Fibroblast of lung (primary cell): ENCODE results near the gene AKIP1. TPM values are rescaled to one million over a fixed set of nuclear protein-coding genes. Genes with fewer than 3 reads are reported as not detected.
"Not testable (repeated sequence)": the region's sequence is repeated elsewhere in the genome, so short reads cannot be mapped to it uniquely, and the experiment has no call there.

Experiments used
- DNase-seq, 2 donors: peaks; one replicate each; pipeline versions ENCODE4 v3.0.0 to v3.0.0-alpha.2; 2010; ENCODE audit warnings: low read depth in 2 of 2
- H2AFZ ChIP-seq: 2 replicates; pipeline ENCODE4 v1.5.1; 2012; ENCODE audit warnings: low read length, control low read depth, inconsistent platforms
- H3K27ac ChIP-seq: 2 replicates; pipeline ENCODE4 v1.5.1; 2011; ENCODE audit warnings: low read length, control low read depth; ENCODE audit not compliant: insufficient read depth
- H3K27me3 ChIP-seq: 2 replicates; pipeline ENCODE4 v1.5.1; 2011; ENCODE audit warnings: mild to moderate bottlenecking, low read length; ENCODE audit not compliant: control insufficient read depth, insufficient read depth
- H3K36me3 ChIP-seq: 2 replicates; pipeline ENCODE4 v1.5.1; 2011; ENCODE audit warnings: low read length; ENCODE audit not compliant: control insufficient read depth, insufficient read depth
- H3K4me1 ChIP-seq: 2 replicates; pipeline ENCODE4 v1.5.1; 2011; ENCODE audit warnings: low read length; ENCODE audit not compliant: control insufficient read depth, insufficient read depth; ENCODE audit errors: extremely low read depth
- H3K4me2 ChIP-seq: 2 replicates; pipeline ENCODE4 v1.5.1; 2011; ENCODE audit warnings: low read length, control low read depth; ENCODE audit not compliant: insufficient read depth; ENCODE audit errors: extremely low read depth
- H3K4me3 ChIP-seq, 4 experiments: fragments of 200-600 bp in 1 of 4; sonication (generic) in 1 of 4; replicated peaks in 1 of 4; 2 replicates each; pipeline ENCODE4 v1.5.1; 2011 to 2016; ENCODE audit warnings: low read length in 4 of 4, low read depth in 3 of 4, mild to moderate bottlenecking in 3 of 4, control low read depth in 2 of 4, inconsistent platforms in 1 of 4, mixed read lengths in 1 of 4; ENCODE audit not compliant: insufficient read depth in 1 of 4; ENCODE audit errors: control extremely low read depth in 1 of 4
- H3K79me2 ChIP-seq: 2 replicates; pipeline ENCODE4 v1.5.1; 2012; ENCODE audit warnings: mild to moderate bottlenecking, low read length, inconsistent platforms; ENCODE audit not compliant: control insufficient read depth, insufficient read depth
- H3K9ac ChIP-seq: 2 replicates; pipeline ENCODE4 v1.5.1; 2011; ENCODE audit warnings: mild to moderate bottlenecking, low read length, control low read depth; ENCODE audit not compliant: insufficient read depth
- H3K9me3 ChIP-seq: 2 replicates; pipeline ENCODE4 v1.5.1; 2012; ENCODE audit warnings: low read depth, low read length; ENCODE audit not compliant: control insufficient read depth, insufficient read depth
- H4K20me1 ChIP-seq: 2 replicates; pipeline ENCODE4 v1.5.1; 2011; ENCODE audit warnings: low read length; ENCODE audit not compliant: control insufficient read depth, insufficient read depth; ENCODE audit errors: extremely low read depth
- EZH2 ChIP-seq: IDR thresholded peaks from 2 replicates; pipeline ENCODE4 v1.5.1; 2012; ENCODE audit warnings: low read length, control low read depth, mild to moderate bottlenecking; ENCODE audit errors: missing control alignments
- polyA plus RNA-seq, 2 donors: library from polyadenylated mRNA; depleted of rRNA in 1 of 2; stranded (reverse) in 1 of 2; unstranded in 1 of 2; fragments of >200 nt; gene quantifications; 2 replicates each; pipeline ENCODE4 v1.2.1, GENCODE V29; 2011 to 2012; ENCODE audit warnings: missing spikeins in 1 of 2
- total RNA-seq: library from RNA; depleted of rRNA; stranded (reverse); fragments of >200 nt; gene quantifications from 2 replicates; pipeline ENCODE4 v1.2.1, GENCODE V29; 2014
- TF ChIP-seq, protein P1 (sequence below), 2 donors: IDR thresholded peaks in 1 of 2; conservative IDR thresholded peaks in 1 of 2; 1 replicate in 1 of 2; 2 replicates in 1 of 2; pipeline ENCODE4 v1.5.1; 2011 to 2012; ENCODE audit warnings: low read length in 2 of 2, control low read depth in 1 of 2, inconsistent platforms in 1 of 2, low read depth in 1 of 2, mild to moderate bottlenecking in 1 of 2

AKIP1 gene
- total and polyA plus RNA-seq, 2 donors (not counting 1 experiment from before 2014, with no cell fraction given), result 50.8 to 63.7 TPM

DNA sequence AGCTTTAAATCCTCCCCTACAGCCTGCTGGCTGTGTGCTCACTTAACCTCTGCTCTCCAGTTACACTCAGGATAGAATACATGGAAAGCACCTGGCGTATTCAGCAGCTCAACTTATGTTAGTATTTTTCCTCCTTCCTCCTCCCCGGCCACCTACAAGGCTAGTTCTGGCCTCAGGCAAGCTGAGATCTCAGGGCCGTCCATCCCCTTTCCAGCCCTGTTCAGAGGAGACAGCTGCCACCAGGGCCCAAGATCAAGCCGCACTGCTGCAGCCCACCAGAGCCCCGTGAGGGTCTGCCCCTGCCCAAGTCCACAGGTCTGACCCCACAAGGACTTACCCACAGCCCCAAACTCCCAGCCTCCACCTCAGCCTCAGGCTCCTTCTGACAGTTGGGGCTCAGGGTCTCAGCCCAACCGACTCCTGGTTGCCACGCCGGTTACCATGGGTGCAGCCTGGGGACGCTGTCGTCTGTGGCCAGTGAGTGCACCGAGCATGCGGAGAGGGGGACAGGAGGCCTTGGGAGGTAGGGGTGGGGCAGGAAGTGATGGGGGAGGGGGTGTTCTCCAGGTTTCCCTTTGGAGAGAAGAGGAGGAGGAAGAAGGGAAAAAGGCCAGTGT is 21.7 kb downstream of the AKIP1 start, which contains the start of gene C11orf16:
C11orf16 (minus strand) TSS at position 384 of the 617 bp plus-strand sequence. CDS start 639 bp downstream, outside the sequence.
- Histone ChIP-seq H3K27me3 (no peaks in the 10 kb centered on the region), H3K9ac (no peak within 1 kb of the TSS), H4K20me1 (no peaks in the 10 kb centered on the region), H2AFZ (no peak within 1 kb of the TSS), H3K4me1 (peaks cover 7% of the 10 kb centered on the region), H3K27ac (no peak within 1 kb of the TSS), H3K4me3 (no peak within 1 kb of the TSS), H3K79me2 (no peaks in the 10 kb centered on the region), H3K36me3 (no peaks in the 10 kb centered on the region), H3K4me2 (no peak within 1 kb of the TSS), H3K9me3 (no peaks in the 10 kb centered on the region)
- DNase-seq, result no peak
- TF ChIP-seq, protein P1, sequence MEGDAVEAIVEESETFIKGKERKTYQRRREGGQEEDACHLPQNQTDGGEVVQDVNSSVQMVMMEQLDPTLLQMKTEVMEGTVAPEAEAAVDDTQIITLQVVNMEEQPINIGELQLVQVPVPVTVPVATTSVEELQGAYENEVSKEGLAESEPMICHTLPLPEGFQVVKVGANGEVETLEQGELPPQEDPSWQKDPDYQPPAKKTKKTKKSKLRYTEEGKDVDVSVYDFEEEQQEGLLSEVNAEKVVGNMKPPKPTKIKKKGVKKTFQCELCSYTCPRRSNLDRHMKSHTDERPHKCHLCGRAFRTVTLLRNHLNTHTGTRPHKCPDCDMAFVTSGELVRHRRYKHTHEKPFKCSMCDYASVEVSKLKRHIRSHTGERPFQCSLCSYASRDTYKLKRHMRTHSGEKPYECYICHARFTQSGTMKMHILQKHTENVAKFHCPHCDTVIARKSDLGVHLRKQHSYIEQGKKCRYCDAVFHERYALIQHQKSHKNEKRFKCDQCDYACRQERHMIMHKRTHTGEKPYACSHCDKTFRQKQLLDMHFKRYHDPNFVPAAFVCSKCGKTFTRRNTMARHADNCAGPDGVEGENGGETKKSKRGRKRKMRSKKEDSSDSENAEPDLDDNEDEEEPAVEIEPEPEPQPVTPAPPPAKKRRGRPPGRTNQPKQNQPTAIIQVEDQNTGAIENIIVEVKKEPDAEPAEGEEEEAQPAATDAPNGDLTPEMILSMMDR (conservative IDR thresholded peaks at IDR 0.05 in 1 of 2, IDR thresholded peaks at IDR 0.05 in 1 of 2; ENCODE audit: low read depth in 1 of 2, low read length in 2 of 2), result no peak
- TF ChIP-seq EZH2, result no peak

DNA sequence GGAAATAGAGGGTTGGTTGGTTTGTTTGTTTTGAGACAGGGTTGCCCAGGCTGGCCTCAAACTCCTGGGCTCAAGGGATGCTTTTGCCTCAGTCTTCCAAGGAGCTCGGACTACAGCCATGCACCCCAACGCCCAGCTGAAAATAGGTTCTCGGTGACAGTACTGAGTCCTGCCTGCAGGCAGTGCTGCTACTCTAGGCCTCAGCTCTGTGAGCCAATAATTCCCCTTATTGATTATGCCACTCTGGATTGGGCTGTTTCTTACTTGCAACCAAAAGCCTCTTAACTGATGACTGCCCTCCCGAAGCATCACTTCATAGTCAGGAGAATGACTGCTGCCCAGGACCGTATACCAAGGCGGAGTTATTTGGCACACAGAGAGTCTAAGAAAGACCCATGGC is 22.9 kb downstream of the AKIP1 start:
- Histone ChIP-seq H2AFZ (no peak overlapping the region), H3K27ac (no peak overlapping the region), H3K4me1 (peaks cover 7% of the 10 kb centered on the region), H3K9ac (no peak overlapping the region), H3K9me3 (no peaks in the 10 kb centered on the region), H3K79me2 (no peaks in the 10 kb centered on the region), H3K4me3 (no peak overlapping the region), H4K20me1 (no peaks in the 10 kb centered on the region), H3K36me3 (no peaks in the 10 kb centered on the region), H3K27me3 (no peaks in the 10 kb centered on the region), H3K4me2 (no peak overlapping the region)
- DNase-seq, result no peak
- TF ChIP-seq EZH2, result no peak
- TF ChIP-seq, protein P1 (conservative IDR thresholded peaks at IDR 0.05 in 1 of 2, IDR thresholded peaks at IDR 0.05 in 1 of 2; ENCODE audit: low read depth in 1 of 2, low read length in 2 of 2), result no peak

DNA sequence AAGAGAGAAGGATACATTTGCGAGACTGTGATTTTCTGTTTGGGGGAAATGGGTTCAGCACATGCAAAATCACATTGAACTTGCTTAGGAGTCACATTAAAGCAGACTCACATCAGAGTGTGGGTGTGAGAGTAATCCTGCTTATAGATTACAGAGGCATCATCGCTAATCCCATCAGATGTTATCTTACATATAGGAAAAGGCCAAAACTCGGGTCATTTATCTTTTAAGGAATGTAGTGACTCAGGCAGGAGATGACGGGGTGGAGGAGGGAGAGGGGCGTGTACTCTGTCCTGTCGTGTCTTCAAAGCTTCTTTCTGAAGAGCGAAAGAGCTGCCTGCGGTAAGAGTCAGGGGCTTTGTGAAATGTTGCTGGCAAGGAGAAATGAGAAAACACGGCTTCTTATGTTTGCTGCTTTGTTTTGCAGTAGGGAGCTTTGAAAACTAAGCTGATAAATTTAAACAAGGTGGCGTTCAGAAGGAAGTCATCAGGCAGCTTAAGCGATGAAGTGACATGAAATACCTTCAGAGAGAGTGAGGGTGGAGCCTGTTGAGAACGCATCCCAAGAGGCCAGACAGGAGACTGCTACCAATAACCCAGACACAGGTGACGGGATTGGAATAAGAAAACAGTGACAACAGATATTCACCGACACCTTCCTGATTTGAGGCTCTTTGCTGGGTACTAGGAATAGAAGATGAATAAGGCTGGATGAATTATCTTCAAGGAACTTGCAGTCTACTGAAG is 23.9 kb downstream of the AKIP1 start:
- H3K4me1 ChIP-seq, result peaks cover 7% of the 10 kb centered on the region
- H3K36me3 ChIP-seq, result no peaks in the 10 kb centered on the region
- peak; percentile 58 to 91 for DNase-seq
- H3K4me2 ChIP-seq, result peak overlapping the region; percentile 65
- H3K9me3 ChIP-seq, result no peaks in the 10 kb centered on the region
- peak overlapping the region; percentile 40 for H2AFZ ChIP-seq
- no peaks in the 10 kb centered on the region for H3K27me3 ChIP-seq
- peak overlapping the region; percentile 41 for H3K27ac ChIP-seq
- H4K20me1 ChIP-seq, result no peaks in the 10 kb centered on the region
- H3K79me2 ChIP-seq, result no peaks in the 10 kb centered on the region
- no peak for TF ChIP-seq EZH2
- TF ChIP-seq, protein P1 (conservative IDR thresholded peaks at IDR 0.05 in 1 of 2, IDR thresholded peaks at IDR 0.05 in 1 of 2; ENCODE audit: low read depth in 1 of 2, low read length in 2 of 2), result no peak
- H3K9ac ChIP-seq, result no peak overlapping the region
- H3K4me3 ChIP-seq, result no peak overlapping the region

DNA sequence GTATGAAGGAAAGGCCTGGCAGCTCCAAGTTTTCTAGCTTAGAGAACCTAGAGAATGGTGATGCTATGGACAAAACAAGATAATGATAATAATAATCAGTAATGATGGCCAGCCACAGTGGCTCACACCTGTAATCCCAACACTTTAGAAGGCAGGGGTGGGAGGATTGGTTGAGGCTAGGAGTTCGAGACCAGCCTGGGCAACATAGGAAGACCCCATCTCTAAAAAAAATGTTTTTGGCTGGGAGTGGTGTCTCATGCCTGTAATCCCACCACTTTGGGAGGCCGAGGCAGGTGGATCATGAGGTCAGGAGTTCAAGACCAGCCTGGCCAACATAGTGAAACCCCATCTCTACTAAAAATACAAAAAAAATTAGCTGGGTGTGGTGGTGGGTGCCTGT is 24.8 kb downstream of the AKIP1 start:
- H4K20me1 ChIP-seq, H3K27ac ChIP-seq, H3K36me3 ChIP-seq, H3K4me2 ChIP-seq, H3K27me3 ChIP-seq, H3K79me2 ChIP-seq, H2AFZ ChIP-seq, H3K9me3 ChIP-seq, H3K4me3 ChIP-seq, H3K9ac ChIP-seq, H3K4me1 ChIP-seq, DNase-seq: not testable (repeated sequence)
